Measurements from ENCODE around the gene CXCL3. TPM values are rescaled to one million over a fixed set of nuclear protein-coding genes. Genes with fewer than 3 reads are reported as not detected.

CXCL3 gene
- total RNA-seq, 1 donor from 2014 or later: 1.4 TPM

- FAIRE-seq: peak; percentile 59
Measured at GRCh38 chr4:74044677-74045076, 6.2 kb upstream of the CXCL3 start.

GRCh38 chr4:74042681-74043080 lies 4.2 kb upstream of the CXCL3 start:
- Mint-ChIP-seq H3K27ac (ENCODE audit: unreplicated experiment) (no peak overlapping the region), H3K27me3 (ENCODE audit: low read depth, unreplicated experiment) (no peaks in the 10 kb centered on the region), H3K4me1 (ENCODE audit: low read depth, unreplicated experiment) (peaks cover 6% of the 10 kb centered on the region), H3K9me3 (ENCODE audit: unreplicated experiment) (peaks cover 6% of the 10 kb centered on the region), H3K36me3 (ENCODE audit: low read depth, unreplicated experiment) (no peaks in the 10 kb centered on the region), H3K4me3 (ENCODE audit: unreplicated experiment) (no peak overlapping the region)
- H3K27ac ChIP-seq (ENCODE audit: low read depth, low read length): no peak overlapping the region
- H3K9me3 ChIP-seq (ENCODE audit: insufficient read depth, low read depth, low read length): no peaks in the 10 kb centered on the region
- no peak for DNase-seq (ENCODE audit: low read depth)
- H3K27me3 ChIP-seq (ENCODE audit: insufficient read depth, low read length): peaks cover 3% of the 10 kb centered on the region
- no peaks in the 10 kb centered on the region for H3K79me2 ChIP-seq (ENCODE audit: insufficient read depth, low read length)
- peaks cover 4% of the 10 kb centered on the region for H3K4me1 ChIP-seq (ENCODE audit: insufficient read depth, low read length)
- no peak overlapping the region for H3K9ac ChIP-seq (ENCODE audit: low read length)
- FAIRE-seq: no peak
- no peaks in the 10 kb centered on the region for H4K20me1 ChIP-seq (ENCODE audit: insufficient read depth, low read length)
- no peaks in the 10 kb centered on the region for H3K36me3 ChIP-seq (ENCODE audit: insufficient read depth, low read length)
- no peak for TF ChIP-seq CTCF (IDR thresholded peaks at IDR 0.05; ENCODE audit: insufficient read depth, low read depth, low read length)
- TF ChIP-seq EZH2 (IDR thresholded peaks at IDR 0.05; ENCODE audit: insufficient read depth, low read length): no peak
- no peak overlapping the region for H3K4me2 ChIP-seq (ENCODE audit: low read length)
- H2AFZ ChIP-seq (ENCODE audit: low read depth, low read length): no peak overlapping the region
- no peak overlapping the region for H3K4me3 ChIP-seq (ENCODE audit: insufficient read depth, low read depth, low read length)

More at GRCh38 chr4:74044677-74045076, 6.2 kb upstream of the CXCL3 start:
- TF ChIP-seq EZH2 (IDR thresholded peaks at IDR 0.05; ENCODE audit: insufficient read depth, low read length) (no peak), CTCF (IDR thresholded peaks at IDR 0.05; ENCODE audit: insufficient read depth, low read depth, low read length) (no peak)
- H3K4me1 Mint-ChIP-seq (ENCODE audit: low read depth, unreplicated experiment): peaks cover 6% of the 10 kb centered on the region
- H3K27ac Mint-ChIP-seq (ENCODE audit: unreplicated experiment): peak overlapping the region; percentile 68
- no peak overlapping the region for H3K4me2 ChIP-seq (ENCODE audit: low read length)
- no peaks in the 10 kb centered on the region for H4K20me1 ChIP-seq (ENCODE audit: insufficient read depth, low read length)
- H3K4me1 ChIP-seq (ENCODE audit: insufficient read depth, low read length): no peaks in the 10 kb centered on the region
- no peaks in the 10 kb centered on the region for H3K9me3 ChIP-seq (ENCODE audit: insufficient read depth, low read depth, low read length)
- H3K9ac ChIP-seq (ENCODE audit: low read length): no peak overlapping the region
- no peak overlapping the region for H3K4me3 Mint-ChIP-seq (ENCODE audit: unreplicated experiment)
- no peak overlapping the region for H2AFZ ChIP-seq (ENCODE audit: low read depth, low read length)
- H3K36me3 Mint-ChIP-seq (ENCODE audit: low read depth, unreplicated experiment): no peaks in the 10 kb centered on the region
- H3K27ac ChIP-seq (ENCODE audit: low read depth, low read length): no peak overlapping the region
- no peaks in the 10 kb centered on the region for H3K27me3 Mint-ChIP-seq (ENCODE audit: low read depth, unreplicated experiment)
- peaks cover 6% of the 10 kb centered on the region for H3K9me3 Mint-ChIP-seq (ENCODE audit: unreplicated experiment)
- no peaks in the 10 kb centered on the region for H3K36me3 ChIP-seq (ENCODE audit: insufficient read depth, low read length)
- H3K27me3 ChIP-seq (ENCODE audit: insufficient read depth, low read length): peaks cover 3% of the 10 kb centered on the region
- DNase-seq (ENCODE audit: low read depth): peak; percentile 58
- no peaks in the 10 kb centered on the region for H3K79me2 ChIP-seq (ENCODE audit: insufficient read depth, low read length)
- no peak overlapping the region for H3K4me3 ChIP-seq (ENCODE audit: insufficient read depth, low read depth, low read length)

- Mint-ChIP-seq H3K27me3 (ENCODE audit: low read depth, unreplicated experiment) (no peaks in the 10 kb centered on the region), H3K4me1 (ENCODE audit: low read depth, unreplicated experiment) (peaks cover 6% of the 10 kb centered on the region), H3K9me3 (ENCODE audit: unreplicated experiment) (no peaks in the 10 kb centered on the region), H3K36me3 (ENCODE audit: low read depth, unreplicated experiment) (no peaks in the 10 kb centered on the region), H3K27ac (ENCODE audit: unreplicated experiment) (no peak overlapping the region), H3K4me3 (ENCODE audit: unreplicated experiment) (no peak overlapping the region)
- H3K27ac ChIP-seq (ENCODE audit: low read depth, low read length): no peak overlapping the region
- FAIRE-seq (no peak), DNase-seq (ENCODE audit: low read depth) (no peak)
- no peaks in the 10 kb centered on the region for H3K36me3 ChIP-seq (ENCODE audit: insufficient read depth, low read length)
- no peak overlapping the region for H3K4me2 ChIP-seq (ENCODE audit: low read length)
- H3K9ac ChIP-seq (ENCODE audit: low read length): no peak overlapping the region
- no peak overlapping the region for H3K4me3 ChIP-seq (ENCODE audit: insufficient read depth, low read depth, low read length)
- TF ChIP-seq CTCF (IDR thresholded peaks at IDR 0.05; ENCODE audit: insufficient read depth, low read depth, low read length) (no peak), EZH2 (IDR thresholded peaks at IDR 0.05; ENCODE audit: insufficient read depth, low read length) (no peak)
- H3K4me1 ChIP-seq (ENCODE audit: insufficient read depth, low read length): peaks cover 4% of the 10 kb centered on the region
- H3K9me3 ChIP-seq (ENCODE audit: insufficient read depth, low read depth, low read length): no peaks in the 10 kb centered on the region
- H3K27me3 ChIP-seq (ENCODE audit: insufficient read depth, low read length): peaks cover 3% of the 10 kb centered on the region
- no peaks in the 10 kb centered on the region for H4K20me1 ChIP-seq (ENCODE audit: insufficient read depth, low read length)
- H3K79me2 ChIP-seq (ENCODE audit: insufficient read depth, low read length): no peaks in the 10 kb centered on the region
- H2AFZ ChIP-seq (ENCODE audit: low read depth, low read length): no peak overlapping the region
Measured at GRCh38 chr4:74041418-74041817, 2.9 kb upstream of the CXCL3 start.

All from astrocyte (in vitro differentiated cells and primary cell).